ENCODE data around the gene GSK3B.

- TF ChIP-seq POLR2A (IDR thresholded peaks at IDR 0.05; ENCODE audit: low read length) (no peak), GATA1 (IDR thresholded peaks at IDR 0.05; ENCODE audit: low read depth, low read length) (no peak)
Observed at GRCh38 chr3:119911748-119912147, 182.5 kb downstream of the GSK3B start.

All from erythroblast (primary cell).